ENCODE data around the gene FMNL2. TPM values are rescaled to one million over a fixed set of nuclear protein-coding genes. Genes with fewer than 3 reads are reported as not detected.

The FMNL2 gene
- total RNA-seq, 4 donors from 2014 or later = 34.6 to 62.1 (median 51.3) TPM

- no peak for ATAC-seq (ENCODE audit: low FRiP score)
- DNase-seq (ENCODE audit: low spot score) = no peak
These were observed 313.4 kb downstream of the FMNL2 start for GRCh38 chr2:152648336-152648735.

GRCh38 chr2:152649997-152650396 lies 315.0 kb downstream of the FMNL2 start:
- ATAC-seq (ENCODE audit: low FRiP score) (no peak), DNase-seq (ENCODE audit: low spot score) (no peak)
- TF ChIP-seq, protein P1, sequence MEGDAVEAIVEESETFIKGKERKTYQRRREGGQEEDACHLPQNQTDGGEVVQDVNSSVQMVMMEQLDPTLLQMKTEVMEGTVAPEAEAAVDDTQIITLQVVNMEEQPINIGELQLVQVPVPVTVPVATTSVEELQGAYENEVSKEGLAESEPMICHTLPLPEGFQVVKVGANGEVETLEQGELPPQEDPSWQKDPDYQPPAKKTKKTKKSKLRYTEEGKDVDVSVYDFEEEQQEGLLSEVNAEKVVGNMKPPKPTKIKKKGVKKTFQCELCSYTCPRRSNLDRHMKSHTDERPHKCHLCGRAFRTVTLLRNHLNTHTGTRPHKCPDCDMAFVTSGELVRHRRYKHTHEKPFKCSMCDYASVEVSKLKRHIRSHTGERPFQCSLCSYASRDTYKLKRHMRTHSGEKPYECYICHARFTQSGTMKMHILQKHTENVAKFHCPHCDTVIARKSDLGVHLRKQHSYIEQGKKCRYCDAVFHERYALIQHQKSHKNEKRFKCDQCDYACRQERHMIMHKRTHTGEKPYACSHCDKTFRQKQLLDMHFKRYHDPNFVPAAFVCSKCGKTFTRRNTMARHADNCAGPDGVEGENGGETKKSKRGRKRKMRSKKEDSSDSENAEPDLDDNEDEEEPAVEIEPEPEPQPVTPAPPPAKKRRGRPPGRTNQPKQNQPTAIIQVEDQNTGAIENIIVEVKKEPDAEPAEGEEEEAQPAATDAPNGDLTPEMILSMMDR (IDR thresholded peaks at IDR 0.05) = no peak

More at GRCh38 chr2:152648336-152648735, 313.4 kb downstream of the FMNL2 start:
- TF ChIP-seq, protein P1 (IDR thresholded peaks at IDR 0.05) = no peak

- ATAC-seq (ENCODE audit: low FRiP score) (no peak), DNase-seq (ENCODE audit: low spot score) (no peak)
- TF ChIP-seq, protein P1 (IDR thresholded peaks at IDR 0.05) = no peak
These were observed 315.9 kb downstream of the FMNL2 start for GRCh38 chr2:152650768-152651371.

DNA sequence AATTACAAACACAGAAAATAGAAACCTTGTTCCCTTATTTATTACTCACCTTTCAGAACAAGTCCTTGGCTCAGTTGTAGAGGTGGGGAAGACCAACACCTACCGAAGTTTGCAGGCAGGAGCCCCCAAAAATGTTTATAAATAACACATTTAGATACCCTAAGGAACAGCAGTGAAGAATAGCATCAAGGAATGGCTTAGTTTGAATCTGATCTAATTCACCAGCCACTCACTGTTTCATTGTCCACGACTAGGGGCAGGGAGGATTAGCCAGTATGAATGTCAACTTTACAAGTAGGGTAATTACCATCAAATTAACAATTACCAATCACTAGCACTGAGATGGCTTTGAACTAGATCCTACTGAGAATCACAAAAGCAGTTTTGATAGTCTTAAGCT lies 316.9 kb downstream of the FMNL2 start:
- ATAC-seq (ENCODE audit: low FRiP score) = no peak
- DNase-seq (ENCODE audit: low spot score) = no peak
- TF ChIP-seq, protein P1 (IDR thresholded peaks at IDR 0.05) = no peak

DNA sequence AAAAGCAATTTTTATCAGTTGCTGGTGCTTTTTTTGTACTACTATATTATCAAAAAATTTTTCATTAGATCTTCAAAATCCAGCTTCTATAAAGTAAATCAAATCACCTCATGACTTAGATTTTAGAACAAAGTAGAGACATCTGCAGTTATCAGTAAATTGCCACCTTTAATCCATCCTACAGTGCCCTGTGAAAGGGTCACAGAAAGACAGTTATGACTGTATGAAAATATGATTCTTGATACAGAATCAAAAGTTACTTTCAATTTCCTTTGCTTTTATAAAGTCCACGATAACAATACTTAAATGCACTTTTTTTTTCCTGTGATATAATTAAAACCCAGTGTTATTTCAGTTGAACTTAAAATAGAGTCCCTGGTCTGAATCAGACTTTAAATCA lies 320.9 kb downstream of the FMNL2 start:
- DNase-seq (ENCODE audit: low spot score) (no peak), ATAC-seq (ENCODE audit: low FRiP score) (no peak)
- TF ChIP-seq, protein P1 (IDR thresholded peaks at IDR 0.05) = no peak

DNA sequence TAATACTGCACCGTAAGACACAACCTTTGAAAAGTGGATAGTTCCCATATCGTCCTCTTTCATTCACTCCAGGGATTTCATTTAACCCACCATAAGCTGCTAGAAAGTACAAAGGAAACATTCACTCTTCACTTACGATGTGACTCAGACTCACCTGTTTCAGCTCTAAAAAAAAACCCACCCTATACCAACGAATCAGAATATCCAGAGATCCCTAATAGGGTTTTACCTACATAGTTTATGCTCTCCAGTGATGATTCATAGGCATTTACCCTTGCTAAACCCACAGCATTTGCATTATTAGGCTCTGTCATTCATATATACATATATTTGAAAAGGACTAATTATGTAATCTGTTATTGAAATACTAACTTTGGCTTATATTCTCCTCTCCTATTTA lies 322.1 kb downstream of the FMNL2 start:
- TF ChIP-seq, protein P1 (IDR thresholded peaks at IDR 0.05) = no peak
- no peak for ATAC-seq (ENCODE audit: low FRiP score)

GRCh38 chr2:152658221-152658620 lies 323.2 kb downstream of the FMNL2 start:
- TF ChIP-seq, protein P1 (IDR thresholded peaks at IDR 0.05) = no peak
- DNase-seq (ENCODE audit: low spot score) (no peak), ATAC-seq (ENCODE audit: low FRiP score) (no peak)

More for the DNA sequence above, 322.1 kb downstream of the FMNL2 start:
- DNase-seq (ENCODE audit: low spot score) = no peak

Measured in omental fat pad (tissue), 4 donors.